ENCODE data around the gene SIVA1. TPM values are rescaled to one million over a fixed set of nuclear protein-coding genes. Genes with fewer than 3 reads are reported as not detected.

The SIVA1 gene
- total and polyA plus RNA-seq, 2 donors (not counting 1 experiment from before 2014, with no cell fraction given), result 50.7 to 123 TPM

DNA sequence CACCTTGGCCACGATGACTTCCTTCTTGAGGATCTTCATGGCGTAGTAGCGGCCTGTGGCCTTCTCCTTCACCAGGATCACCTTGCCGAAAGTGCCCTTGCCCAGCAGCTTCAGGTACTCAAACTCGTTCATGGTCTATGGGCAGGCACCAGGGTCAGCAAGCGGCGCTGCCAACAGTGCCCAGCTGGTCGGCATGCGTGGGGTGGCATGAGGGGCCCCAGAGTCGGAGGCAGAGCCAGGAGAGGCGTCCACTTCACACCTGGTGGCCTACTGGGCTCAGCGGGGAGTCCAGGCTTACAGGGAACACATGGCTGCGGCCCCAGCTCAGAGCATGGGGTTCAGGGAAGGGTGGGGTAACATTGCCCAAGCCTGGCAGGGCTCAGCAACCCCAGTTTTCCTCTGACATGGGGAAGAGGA lies 22.1 kb downstream of the SIVA1 start:
- Histone ChIP-seq H2AFZ (ENCODE audit: insufficient read depth, low read depth, low read length, poor library complexity, severe bottlenecking) (no peak overlapping the region), H3K79me2 (ENCODE audit: control insufficient read depth, insufficient read depth, low read length) (no peaks in the 10 kb centered on the region), H3K4me3 (ENCODE audit: control extremely low read depth in 1 of 5, extremely low read depth in 1 of 5, insufficient read depth in 1 of 5, low read depth in 2 of 5, low read length in 4 of 5) (no peak overlapping the region), H3K27ac (ENCODE audit: low read length in 2 of 2) (no peak overlapping the region), H4K20me1 (ENCODE audit: control insufficient read depth, insufficient read depth, low read length, poor library complexity, severe bottlenecking) (peaks cover 18% of the 10 kb centered on the region), H3K9me3 (ENCODE audit: control extremely low read depth in 1 of 3, control insufficient read depth in 2 of 3, insufficient read depth in 1 of 3, low read length in 2 of 3) (peaks cover 0 to 21% (median 3%) of the 10 kb centered on the region in 3 donors), H3K9ac (ENCODE audit: low read length) (no peak overlapping the region), H3K36me3 (replicated peaks in 1 of 2; ENCODE audit: control extremely low read depth in 1 of 2, control insufficient read depth in 1 of 2, extremely low read depth in 1 of 2, insufficient read depth in 2 of 2, low read length in 1 of 2) (peaks cover 0 to 17% of the 10 kb centered on the region in 2 experiments), H3K4me2 (replicated peaks; ENCODE audit: low read depth, low read length, poor library complexity, severe bottlenecking) (no peak overlapping the region), H3K27me3 (replicated peaks in 1 of 4; ENCODE audit: control extremely low read depth in 1 of 4, control insufficient read depth in 3 of 4, insufficient read depth in 4 of 4, low read length in 3 of 4) (no peaks in the 10 kb centered on the region), H3K4me1 (ENCODE audit: control insufficient read depth in 2 of 2, insufficient read depth in 2 of 2, low read length in 2 of 2) (no peaks in the 10 kb centered on the region)
- WGBS (ENCODE audit: insufficient coverage), result 97% methylated on average over 13 of the region's 13 CpGs
- ChIA-PET CTCF (no interaction called here), POLR2A (no interaction called here)
- no peaks in the 10 kb centered on the region for H3K4me1 Mint-ChIP-seq
- intact Hi-C loops (cut with micrococcal nuclease), result no loop called here
- no peaks in the 10 kb centered on the region for H3K9me3 Mint-ChIP-seq (ENCODE audit: insufficient read depth)
- no peak overlapping the region for H3K27ac Mint-ChIP-seq
- no peak for ATAC-seq (ENCODE audit: low read depth)
- no peak overlapping the region for H3K4me3 Mint-ChIP-seq
- DNase-seq, result no peak
- no peaks in the 10 kb centered on the region for H3K27me3 Mint-ChIP-seq
- TF ChIP-seq EZH2 (IDR thresholded peaks at IDR 0.05; ENCODE audit: borderline replicate concordance, insufficient read depth, low read depth, low read length, poor library complexity, severe bottlenecking), result no peak
- TF ChIP-seq, protein P1, sequence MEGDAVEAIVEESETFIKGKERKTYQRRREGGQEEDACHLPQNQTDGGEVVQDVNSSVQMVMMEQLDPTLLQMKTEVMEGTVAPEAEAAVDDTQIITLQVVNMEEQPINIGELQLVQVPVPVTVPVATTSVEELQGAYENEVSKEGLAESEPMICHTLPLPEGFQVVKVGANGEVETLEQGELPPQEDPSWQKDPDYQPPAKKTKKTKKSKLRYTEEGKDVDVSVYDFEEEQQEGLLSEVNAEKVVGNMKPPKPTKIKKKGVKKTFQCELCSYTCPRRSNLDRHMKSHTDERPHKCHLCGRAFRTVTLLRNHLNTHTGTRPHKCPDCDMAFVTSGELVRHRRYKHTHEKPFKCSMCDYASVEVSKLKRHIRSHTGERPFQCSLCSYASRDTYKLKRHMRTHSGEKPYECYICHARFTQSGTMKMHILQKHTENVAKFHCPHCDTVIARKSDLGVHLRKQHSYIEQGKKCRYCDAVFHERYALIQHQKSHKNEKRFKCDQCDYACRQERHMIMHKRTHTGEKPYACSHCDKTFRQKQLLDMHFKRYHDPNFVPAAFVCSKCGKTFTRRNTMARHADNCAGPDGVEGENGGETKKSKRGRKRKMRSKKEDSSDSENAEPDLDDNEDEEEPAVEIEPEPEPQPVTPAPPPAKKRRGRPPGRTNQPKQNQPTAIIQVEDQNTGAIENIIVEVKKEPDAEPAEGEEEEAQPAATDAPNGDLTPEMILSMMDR (IDR thresholded peaks at IDR 0.05), result no peak

DNA sequence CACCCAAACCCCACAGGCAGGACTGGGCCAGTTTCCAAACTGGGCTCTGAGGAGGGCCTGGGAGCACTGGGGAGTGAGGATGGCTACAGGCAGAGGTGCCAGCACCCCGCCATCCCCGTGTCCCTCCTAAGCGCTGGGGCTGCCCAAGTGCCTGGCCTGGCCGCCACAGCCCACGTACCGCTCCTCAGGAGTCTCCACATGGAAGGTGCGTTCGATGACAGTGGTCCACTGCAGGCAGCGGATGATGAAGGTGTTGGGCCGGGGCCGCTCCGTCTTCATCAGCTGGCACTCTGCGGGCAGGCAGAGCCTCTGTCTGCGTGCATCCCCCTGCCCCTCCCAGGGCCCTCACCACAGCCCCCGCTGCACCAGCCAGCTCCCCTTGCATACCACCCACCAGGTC lies 23.5 kb downstream of the SIVA1 start:
- intact Hi-C loops (cut with micrococcal nuclease), result no loop called here
- TF ChIP-seq EZH2 (IDR thresholded peaks at IDR 0.05; ENCODE audit: borderline replicate concordance, insufficient read depth, low read depth, low read length, poor library complexity, severe bottlenecking), result no peak
- TF ChIP-seq, protein P1 (IDR thresholded peaks at IDR 0.05), result no peak
- H2AFZ ChIP-seq (ENCODE audit: insufficient read depth, low read depth, low read length, poor library complexity, severe bottlenecking), result no peak overlapping the region
- CTCF ChIA-PET, result interaction anchor here (1.1 kb wide), 1 partner anchor 10 kb away, joined by 3 read pairs; no protein-coding TSS in a partner anchor
- Mint-ChIP-seq H3K4me1 (no peaks in the 10 kb centered on the region), H3K4me3 (no peak overlapping the region), H3K9me3 (ENCODE audit: insufficient read depth) (no peaks in the 10 kb centered on the region), H3K27ac (no peak overlapping the region), H3K27me3 (no peaks in the 10 kb centered on the region)
- peaks cover 0 to 16% of the 10 kb centered on the region in 2 experiments for H3K36me3 ChIP-seq (replicated peaks in 1 of 2; ENCODE audit: control extremely low read depth in 1 of 2, control insufficient read depth in 1 of 2, extremely low read depth in 1 of 2, insufficient read depth in 2 of 2, low read length in 1 of 2)
- H3K9me3 ChIP-seq (ENCODE audit: control extremely low read depth in 1 of 3, control insufficient read depth in 2 of 3, insufficient read depth in 1 of 3, low read length in 2 of 3), result peaks cover 0 to 11% (median 0%) of the 10 kb centered on the region in 3 donors
- POLR2A ChIA-PET, result no interaction called here
- no peaks in the 10 kb centered on the region for H3K27me3 ChIP-seq (replicated peaks in 1 of 4; ENCODE audit: control extremely low read depth in 1 of 4, control insufficient read depth in 3 of 4, insufficient read depth in 4 of 4, low read length in 3 of 4)
- peaks cover 3% of the 10 kb centered on the region for H3K79me2 ChIP-seq (ENCODE audit: control insufficient read depth, insufficient read depth, low read length)
- WGBS (ENCODE audit: insufficient coverage), result 96% methylated on average over 15 of the region's 15 CpGs
- ATAC-seq (ENCODE audit: low read depth) (no peak), DNase-seq (no peak)
- H3K9ac ChIP-seq (ENCODE audit: low read length), result no peak overlapping the region
- no peaks in the 10 kb centered on the region for H3K4me1 ChIP-seq (ENCODE audit: control insufficient read depth in 2 of 2, insufficient read depth in 2 of 2, low read length in 2 of 2)
- H3K27ac ChIP-seq (ENCODE audit: low read length in 2 of 2), result no peak overlapping the region
- H3K4me3 ChIP-seq (ENCODE audit: control extremely low read depth in 1 of 5, extremely low read depth in 1 of 5, insufficient read depth in 1 of 5, low read depth in 2 of 5, low read length in 4 of 5), result no peak overlapping the region
- H3K4me2 ChIP-seq (replicated peaks; ENCODE audit: low read depth, low read length, poor library complexity, severe bottlenecking), result no peak overlapping the region
- peaks cover 31% of the 10 kb centered on the region for H4K20me1 ChIP-seq (ENCODE audit: control insufficient read depth, insufficient read depth, low read length, poor library complexity, severe bottlenecking)
